Measurements from ENCODE around the gene IKBKG. TPM values are rescaled to one million over a fixed set of nuclear protein-coding genes. Genes with fewer than 3 reads are reported as not detected.

The IKBKG gene
- total and polyA plus RNA-seq, 2 of the 8 experiments (the other 6 are each of a cell fraction or from before 2014, with no cell fraction given) = 17.5 to 18.1 TPM

GRCh38 chrX:154549766-154550165 is 2.3 kb downstream of the IKBKG start:
- Histone ChIP-seq H2BK5ac (ENCODE audit: low read depth, low read length) (no peak overlapping the region), H3K9me3 (ENCODE audit: insufficient read depth in 2 of 2, low read depth in 1 of 2, low read length in 1 of 2) (no peaks in the 10 kb centered on the region), H4K8ac (ENCODE audit: extremely low read depth, insufficient read depth, low read length) (no peak overlapping the region), H3K79me2 (ENCODE audit: control insufficient read depth in 1 of 2, insufficient read depth in 2 of 2, low read length in 2 of 2) (peaks cover 0 to 21% of the 10 kb centered on the region in 2 experiments; a peak in 2 of 4 replicates), H3K9ac (replicated peaks in 1 of 4; ENCODE audit: extremely low read depth in 1 of 4, low read depth in 3 of 4, low read length in 3 of 4) (no peak overlapping the region), H3K4me2 (ENCODE audit: insufficient read depth in 1 of 2, low read depth in 2 of 2, low read length in 2 of 2) (no peak overlapping the region), H4K5ac (ENCODE audit: insufficient read length, low read depth, low read length) (no peak overlapping the region), H3K4ac (replicated peaks; ENCODE audit: insufficient read length, low read depth, low read length) (no peak overlapping the region), H3K23ac (ENCODE audit: insufficient read length) (no peak overlapping the region), H3K27me3 (replicated peaks in 1 of 4; ENCODE audit: control insufficient read depth in 3 of 4, extremely low read depth in 1 of 4, insufficient read depth in 3 of 4, low read length in 3 of 4) (no peaks in the 10 kb centered on the region), H3K23me2 (ENCODE audit: low read depth, low read length) (peaks cover 5% of the 10 kb centered on the region; the same call in 1 of the 2 replicates), H2AK5ac (ENCODE audit: low read depth, low read length) (no peak overlapping the region), H3K4me1 (replicated peaks in 1 of 4; ENCODE audit: control insufficient read depth in 3 of 4, insufficient read depth in 4 of 4, low read length in 3 of 4) (peaks cover 0 to 6% (median 1%) of the 10 kb centered on the region in 4 experiments; a peak in 3 of 7 replicates), H4K20me1 (replicated peaks in 1 of 2; ENCODE audit: control insufficient read depth in 1 of 2, insufficient read depth in 2 of 2, low read length in 2 of 2) (peaks cover 0 to 9% of the 10 kb centered on the region in 2 experiments), H3K36me3 (ENCODE audit: control insufficient read depth in 2 of 4, insufficient read depth in 4 of 4, low read length in 3 of 4) (peaks cover 0 to 3% (median 3%) of the 10 kb centered on the region in 4 experiments; a peak in 4 of 8 replicates), H3K4me3 (ENCODE audit: extremely low read depth in 1 of 4, insufficient read depth in 2 of 4, low read depth in 3 of 4, low read length in 4 of 4) (no peak overlapping the region), H3K18ac (ENCODE audit: extremely low read depth, low read length) (no peak overlapping the region), H2BK20ac (ENCODE audit: low read length) (no peak overlapping the region), H3K56ac (replicated peaks; ENCODE audit: insufficient read length, low read depth, low read length) (no peak overlapping the region), H2BK15ac (ENCODE audit: low read length) (no peak overlapping the region), H3K14ac (ENCODE audit: insufficient read length) (no peak overlapping the region), H4K91ac (replicated peaks; ENCODE audit: insufficient read length, low read length) (no peak overlapping the region), H3K27ac (ENCODE audit: low read depth, low read length) (no peak overlapping the region), H2AFZ (ENCODE audit: low read length) (no peak overlapping the region), H2BK120ac (replicated peaks; ENCODE audit: low read depth, low read length) (no peak overlapping the region), H2BK12ac (ENCODE audit: low read depth, low read length) (no peak overlapping the region), H3K79me1 (ENCODE audit: low read depth, low read length) (peaks cover 3% of the 10 kb centered on the region; the same call in 1 of the 2 replicates)
- no peak for TF ChIP-seq RXRA (IDR thresholded peaks at IDR 0.05; ENCODE audit: insufficient read depth, low read depth, low read length)
- TF ChIP-seq CBX5 (IDR thresholded peaks at IDR 0.05; ENCODE audit: low read depth, low read length) = no peak
- TF ChIP-seq SP2 (IDR thresholded peaks at IDR 0.05; ENCODE audit: low read length) = no peak
- CTCF ChIA-PET (ENCODE audit: partially characterized antibody) = no interaction called here
- no peak for FAIRE-seq
- POLR2A ChIA-PET (ENCODE audit: partially characterized antibody) = no interaction called here
- 100% methylated on average over 1 of the region's 1 CpG; no CpG with 5 or more reads in 1 of the 2 experiments for WGBS, 2 experiments (ENCODE audit: extremely low coverage in 1 of 2, insufficient coverage in 1 of 2, insufficient read length in 1 of 2, insufficient replicate concordance in 2 of 2, low coverage in 1 of 2, low lambda C conversion rate in 2 of 2, missing lambda C conversion rate in 1 of 2)
- no peak for DNase-seq (ENCODE audit: low read depth in 1 of 2, low spot score in 2 of 2)

Data from H1 (cell line).